HepG2 (cell line): ENCODE results near the gene TMEM266. TPM values are rescaled to one million over a fixed set of nuclear protein-coding genes. Genes with fewer than 3 reads are reported as not detected.

Source experiments
- ATAC-seq: fragments of 200-7000 bp; cut with Tn5 transposase; 3 replicates; pipeline ENCODE4 v1.9.1; 2020; ENCODE audit warnings: mild to moderate bottlenecking, moderate library complexity
- BruUV-seq: library from RNA; stranded (reverse); fragments of 400-500 nt; replicated peaks from 2 replicates; lab custom pipeline; 2021; lab: Mats Ljungman, UMichigan
- CTCF ChIA-PET: fragments of 300-600 bp; formaldehyde crosslinking; extraction: SDS; loops from one replicate; lab custom pipeline; 2021; ENCODE audit warnings: low total read pairs, inconsistent platforms, low intra/inter-chr PET ratio; lab: Yijun Ruan, JAX
- POLR2A ChIA-PET: fragments of 350-600 bp; sonication (Branson Sonifier 250); formaldehyde crosslinking; loops from one replicate; lab custom pipeline; 2020; ENCODE audit warnings: antibody characterized with exemption, inconsistent platforms; lab: Yijun Ruan, JAX
- DNase-seq: peaks from one replicate; pipeline ENCODE4 v3.0.0-alpha.2; 2015; ENCODE audit warnings: low spot score
- FAIRE-seq: peaks from 3 replicates; lab custom pipeline; 2011; peaks lifted over from hg19 to GRCh38; lab: Jason Lieb, UNC
- H2AFZ ChIP-seq: one replicate; pipeline ENCODE4 v1.6.1; 2011; ENCODE audit warnings: low read length, inconsistent platforms
- H3K27ac ChIP-seq: fragments of 300-600 bp; 3 replicates; pipeline ENCODE4 v1.8.0; 2011; ENCODE audit warnings: mixed run types, mild to moderate bottlenecking, mixed read lengths, low read length, inconsistent platforms; ENCODE audit not compliant: insufficient read depth; ENCODE audit errors: extremely low read length
- H3K27me3 ChIP-seq, 2 experiments: fragments of 200-600 bp in 1 of 2; 2 replicates in 1 of 2; 3 replicates in 1 of 2; pipeline versions ENCODE4 v1.6.0 to v1.8.0; 2011; ENCODE audit warnings: low read length in 2 of 2, mild to moderate bottlenecking in 2 of 2, moderate library complexity in 2 of 2, inconsistent platforms in 1 of 2; ENCODE audit not compliant: insufficient read depth in 2 of 2, control insufficient read depth in 1 of 2
- H3K36me3 ChIP-seq, 2 experiments: fragments of 200-600 bp in 1 of 2; replicated peaks in 1 of 2; 2 replicates in 1 of 2; 3 replicates in 1 of 2; pipeline versions ENCODE4 v1.5.1 to v1.8.0; 2011; ENCODE audit warnings: low read length in 2 of 2, inconsistent platforms in 1 of 2; ENCODE audit not compliant: insufficient read depth in 2 of 2, control insufficient read depth in 1 of 2
- H3K4me1 ChIP-seq: 2 replicates; pipeline ENCODE4 v1.5.1; 2012; ENCODE audit warnings: low read length, inconsistent platforms; ENCODE audit not compliant: insufficient read depth
- H3K4me2 ChIP-seq: 2 replicates; pipeline ENCODE4 v1.6.0; 2011; ENCODE audit warnings: low read depth, low read length, inconsistent platforms
- H3K4me3 ChIP-seq, 3 experiments: fragments of 200-600 bp in 1 of 3; sonication (generic), shearing (Covaris generic) in 1 of 3; replicated peaks in 1 of 3; 2 replicates each; pipeline ENCODE4 v1.5.1; 2011 to 2016; ENCODE audit warnings: low read length in 3 of 3, inconsistent platforms in 2 of 3, low read depth in 2 of 3, mild to moderate bottlenecking in 2 of 3, control low read depth in 1 of 3, mixed read lengths in 1 of 3; ENCODE audit not compliant: insufficient read depth in 1 of 3
- H3K79me2 ChIP-seq: one replicate; pipeline ENCODE4 v1.6.1; 2011; ENCODE audit warnings: low read length, inconsistent platforms; ENCODE audit not compliant: insufficient read depth
- H3K9ac ChIP-seq: 2 replicates; pipeline ENCODE4 v1.6.0; 2011; ENCODE audit warnings: mild to moderate bottlenecking, low read depth, low read length, inconsistent platforms; ENCODE audit not compliant: insufficient read depth
- H3K9me3 ChIP-seq: 2 replicates; pipeline ENCODE4 v1.5.1; 2012; ENCODE audit warnings: mild to moderate bottlenecking, low read length
- H4K20me1 ChIP-seq: 2 replicates; pipeline ENCODE4 v1.6.0; 2011; ENCODE audit warnings: inconsistent platforms, mild to moderate bottlenecking, low read length, moderate library complexity; ENCODE audit not compliant: insufficient read depth
- ARNT2 ChIP-seq: sonication (generic); formaldehyde crosslinking; IDR thresholded peaks from 2 replicates; pipeline ENCODE4 v1.8.0; 2022; ENCODE audit warnings: mild to moderate bottlenecking, low read depth, missing genetic modification reagents, moderate library complexity
- ASH2L ChIP-seq: fragments of 300-600, 200-600 bp; sonication (generic); IDR thresholded peaks from 2 replicates; pipeline ENCODE4 v1.7.0; 2017; ENCODE audit warnings: low read depth, mild to moderate bottlenecking, moderate library complexity, mixed read lengths, low read length; ENCODE audit not compliant: insufficient read length
- ATF7-NPFF ChIP-seq: sonication (generic); formaldehyde crosslinking; IDR thresholded peaks from 2 replicates; pipeline ENCODE4 v1.8.1; 2023; ENCODE audit warnings: mild to moderate bottlenecking, low read depth, missing genetic modification reagents, moderate library complexity
- CBX2 ChIP-seq, 2 experiments: fragments of 200-600 bp in 1 of 2; sonication (generic); formaldehyde crosslinking in 1 of 2; IDR thresholded peaks; 2 replicates each; pipeline versions ENCODE4 v1.7.0 to v1.8.1; 2018 to 2022; ENCODE audit warnings: low read depth in 2 of 2, low read length in 1 of 2, mild to moderate bottlenecking in 1 of 2, missing genetic modification reagents in 1 of 2
- DNMT1 ChIP-seq: sonication (generic); formaldehyde crosslinking; IDR thresholded peaks from 2 replicates; pipeline ENCODE4 v1.5.1; 2020; ENCODE audit warnings: mild to moderate bottlenecking, missing genetic modification reagents
- HNRNPLL ChIP-seq: fragments of 200-400 bp; formaldehyde crosslinking; IDR thresholded peaks from 2 replicates; pipeline ENCODE4 v1.6.1; 2017; ENCODE audit warnings: mild to moderate bottlenecking, low read depth, low read length; ENCODE audit not compliant: poor library complexity, severe bottlenecking
- IRX3 ChIP-seq: sonication (generic); formaldehyde crosslinking; IDR thresholded peaks from 2 replicates; pipeline ENCODE4 v1.8.1; 2023; ENCODE audit warnings: mild to moderate bottlenecking, low read depth, missing genetic modification reagents, borderline replicate concordance
- RBM39 ChIP-seq: fragments of 200-400 bp; formaldehyde crosslinking; IDR thresholded peaks from one replicate; pipeline ENCODE4 v1.6.1; 2018; ENCODE audit warnings: antibody characterized with exemption, mild to moderate bottlenecking, low read depth, low read length; ENCODE audit not compliant: poor library complexity, severe bottlenecking
- SRSF9 ChIP-seq: fragments of 200-400 bp; formaldehyde crosslinking; IDR thresholded peaks from 2 replicates; pipeline ENCODE4 v1.6.1; 2018; ENCODE audit warnings: borderline replicate concordance, mild to moderate bottlenecking, low read depth, low read length; ENCODE audit not compliant: insufficient read depth, poor library complexity, severe bottlenecking
- TEAD2 ChIP-seq: sonication (generic); formaldehyde crosslinking; IDR thresholded peaks from 2 replicates; pipeline ENCODE4 v1.9.0; 2021; ENCODE audit warnings: missing genetic modification reagents
- ZNF136 ChIP-seq: sonication (generic); formaldehyde crosslinking; IDR thresholded peaks from 2 replicates; pipeline ENCODE4 v1.8.1; 2022; ENCODE audit warnings: low read depth, mild to moderate bottlenecking, moderate library complexity, missing genetic modification reagents
- ZNF878 ChIP-seq: sonication (generic); formaldehyde crosslinking; IDR thresholded peaks from 2 replicates; pipeline ENCODE4 v1.8.1; 2023; ENCODE audit warnings: mild to moderate bottlenecking, missing genetic modification reagents, moderate library complexity
- ZNF883 ChIP-seq: sonication (generic); formaldehyde crosslinking; IDR thresholded peaks from 2 replicates; pipeline ENCODE4 v1.5.1; 2020; ENCODE audit warnings: mild to moderate bottlenecking, missing genetic modification reagents; ENCODE audit errors: not compliant biosample characterization
- WGBS: methylation state at CpG from one replicate; pipeline ENCODE4 v1.1.6; 2017; ENCODE audit warnings: low lambda C conversion rate; 5-methylcytosine and 5-hydroxymethylcytosine counted together
- in situ Hi-C: cut with HindIII; loops from 2 replicates; pipeline ENCODE4 v1.10.0; 2017; ENCODE audit warnings: low pct_unique_long_range_greater_than_20kb; ENCODE audit not compliant: extremely low pct_ligation_motif_present
- intact Hi-C: fragments of 100-400 bp; cut with micrococcal nuclease; formaldehyde crosslinking; loops from one replicate; pipeline ENCODE4 v1.10.0; 2022; ENCODE audit not compliant: unreplicated experiment
- polyA plus RNA-seq, 8 experiments: library from polyadenylated mRNA; depleted of rRNA in 3 of 8; stranded (reverse) in 7 of 8; unstranded in 1 of 8; fragments of >200 nt; fragmentation: Illumina TruSeq in 4 of 8; extraction: Trizol in 4 of 8; gene quantifications; 2 replicates each; pipeline versions ENCODE4 v1.2.1 to v1.2.3, GENCODE V29; 2011 to 2016; ENCODE audit warnings: low read depth in 4 of 8, missing spikeins in 1 of 8, mixed read lengths in 1 of 8; ENCODE audit not compliant: insufficient read depth in 1 of 8
- total RNA-seq, 5 experiments: library from RNA; depleted of rRNA; stranded (reverse); fragments of >200 nt; fragmentation: Illumina TruSeq; extraction: Trizol; gene quantifications; 2 replicates each; pipeline ENCODE4 v1.2.3, GENCODE V29; 2016; ENCODE audit warnings: low read depth in 1 of 5
- TF ChIP-seq, protein P1 (sequence below): sonication (generic); formaldehyde crosslinking; conservative IDR thresholded peaks from 2 replicates; pipeline ENCODE4 v1.8.0; 2022; ENCODE audit warnings: missing genetic modification reagents
- TF ChIP-seq, protein P2 (sequence below): sonication (generic); formaldehyde crosslinking; IDR thresholded peaks from 2 replicates; pipeline ENCODE4 v1.9.0; 2021; ENCODE audit warnings: missing genetic modification reagents, mild to moderate bottlenecking, borderline replicate concordance
- TF ChIP-seq, protein P3 (sequence below): sonication (generic); formaldehyde crosslinking; IDR thresholded peaks from 2 replicates; pipeline ENCODE4 v1.4.0; 2020; ENCODE audit warnings: missing genetic modification reagents, mild to moderate bottlenecking, borderline replicate concordance
- TF ChIP-seq, protein P4 (sequence below): sonication (generic); formaldehyde crosslinking; IDR thresholded peaks from 2 replicates; pipeline ENCODE4 v1.8.1; 2022; ENCODE audit warnings: mild to moderate bottlenecking, missing genetic modification reagents

TMEM266 gene
- total and polyA plus RNA-seq, 2 of the 13 experiments (the other 11 are each of a cell fraction or from before 2014, with no cell fraction given), result 0.04 TPM; not detected in 1

DNA sequence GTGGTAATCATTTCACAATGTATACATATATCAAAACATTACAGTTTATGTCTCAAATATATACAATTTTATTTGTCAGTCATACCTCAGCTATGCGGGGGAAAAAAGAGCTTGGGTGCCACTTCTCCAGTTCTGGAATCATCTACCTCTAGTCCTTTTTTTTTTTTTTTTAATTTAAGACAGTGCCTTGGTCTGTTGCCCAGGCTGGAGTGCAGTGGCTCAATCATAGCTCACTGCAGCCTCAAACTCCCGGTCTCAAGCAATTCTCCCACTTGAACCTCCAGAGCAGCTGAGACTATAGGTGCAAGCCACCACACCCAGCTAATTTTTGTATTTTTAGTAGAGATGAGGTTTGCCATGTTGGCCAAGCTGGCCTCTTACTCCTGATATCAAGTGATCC is 67.4 kb downstream of the TMEM266 start (continued):
- TF ChIP-seq RBM39 (no peak), SRSF9 (no peak), ATF7-NPFF (CRISPR knock-in tag) (no peak)

DNA sequence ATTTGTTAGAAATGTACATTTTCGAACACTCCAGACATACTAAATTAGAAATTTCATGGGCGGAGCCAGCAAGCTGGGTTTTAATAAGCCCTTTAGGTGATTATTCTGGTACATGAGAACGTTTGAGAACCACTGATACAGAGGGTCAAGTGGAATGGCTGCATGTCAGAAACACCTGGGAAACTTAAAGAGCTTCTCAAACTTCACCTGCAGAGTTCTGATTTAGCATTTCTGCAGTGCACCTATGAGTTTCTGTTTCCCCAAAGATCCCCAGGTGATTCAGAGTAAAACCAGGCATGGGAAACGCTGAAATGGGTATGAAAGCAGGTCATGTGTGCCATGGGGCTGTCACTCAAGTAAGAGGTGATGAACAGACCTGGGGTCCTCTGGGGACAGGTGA is 68.1 kb downstream of the TMEM266 start:
- no peaks in the 10 kb centered on the region for H4K20me1 ChIP-seq
- FAIRE-seq (no peak), ATAC-seq (no peak), DNase-seq (no peak)
- H3K27ac ChIP-seq, result no peak overlapping the region
- in situ Hi-C loops, result no loop called here
- no peak overlapping the region for H2AFZ ChIP-seq
- H3K9me3 ChIP-seq, result no peaks in the 10 kb centered on the region
- no peaks in the 10 kb centered on the region for H3K4me1 ChIP-seq
- ChIA-PET POLR2A (no interaction called here), CTCF (no interaction called here)
- H3K4me2 ChIP-seq, result no peak overlapping the region
- BruUV-seq, result no TSS peak
- H3K9ac ChIP-seq, result no peak overlapping the region
- no peaks in the 10 kb centered on the region for H3K79me2 ChIP-seq
- intact Hi-C loops, result no loop called here
- 10% methylated on average over 4 of the region's 4 CpGs for WGBS
- no peak overlapping the region for H3K4me3 ChIP-seq
- no peaks in the 10 kb centered on the region for H3K36me3 ChIP-seq
- H3K27me3 ChIP-seq, result peaks cover 0 to 2% of the 10 kb centered on the region in 2 experiments; a peak in 1 of 5 replicates
- TF ChIP-seq, protein P1, sequence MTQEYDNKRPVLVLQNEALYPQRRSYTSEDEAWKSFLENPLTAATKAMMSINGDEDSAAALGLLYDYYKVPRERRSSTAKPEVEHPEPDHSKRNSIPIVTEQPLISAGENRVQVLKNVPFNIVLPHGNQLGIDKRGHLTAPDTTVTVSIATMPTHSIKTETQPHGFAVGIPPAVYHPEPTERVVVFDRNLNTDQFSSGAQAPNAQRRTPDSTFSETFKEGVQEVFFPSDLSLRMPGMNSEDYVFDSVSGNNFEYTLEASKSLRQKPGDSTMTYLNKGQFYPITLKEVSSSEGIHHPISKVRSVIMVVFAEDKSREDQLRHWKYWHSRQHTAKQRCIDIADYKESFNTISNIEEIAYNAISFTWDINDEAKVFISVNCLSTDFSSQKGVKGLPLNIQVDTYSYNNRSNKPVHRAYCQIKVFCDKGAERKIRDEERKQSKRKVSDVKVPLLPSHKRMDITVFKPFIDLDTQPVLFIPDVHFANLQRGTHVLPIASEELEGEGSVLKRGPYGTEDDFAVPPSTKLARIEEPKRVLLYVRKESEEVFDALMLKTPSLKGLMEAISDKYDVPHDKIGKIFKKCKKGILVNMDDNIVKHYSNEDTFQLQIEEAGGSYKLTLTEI (CRISPR knock-in tag), result no peak
- TF ChIP-seq, protein P2, sequence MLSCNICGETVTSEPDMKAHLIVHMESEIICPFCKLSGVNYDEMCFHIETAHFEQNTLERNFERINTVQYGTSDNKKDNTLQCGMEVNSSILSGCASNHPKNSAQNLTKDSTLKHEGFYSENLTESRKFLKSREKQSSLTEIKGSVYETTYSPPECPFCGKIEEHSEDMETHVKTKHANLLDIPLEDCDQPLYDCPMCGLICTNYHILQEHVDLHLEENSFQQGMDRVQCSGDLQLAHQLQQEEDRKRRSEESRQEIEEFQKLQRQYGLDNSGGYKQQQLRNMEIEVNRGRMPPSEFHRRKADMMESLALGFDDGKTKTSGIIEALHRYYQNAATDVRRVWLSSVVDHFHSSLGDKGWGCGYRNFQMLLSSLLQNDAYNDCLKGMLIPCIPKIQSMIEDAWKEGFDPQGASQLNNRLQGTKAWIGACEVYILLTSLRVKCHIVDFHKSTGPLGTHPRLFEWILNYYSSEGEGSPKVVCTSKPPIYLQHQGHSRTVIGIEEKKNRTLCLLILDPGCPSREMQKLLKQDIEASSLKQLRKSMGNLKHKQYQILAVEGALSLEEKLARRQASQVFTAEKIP (CRISPR knock-in tag), result no peak
- no peak for TF ChIP-seq HNRNPLL
- no peak for TF ChIP-seq TEAD2
- no peak for TF ChIP-seq ARNT2 (CRISPR knock-in tag)
- TF ChIP-seq, protein P3, sequence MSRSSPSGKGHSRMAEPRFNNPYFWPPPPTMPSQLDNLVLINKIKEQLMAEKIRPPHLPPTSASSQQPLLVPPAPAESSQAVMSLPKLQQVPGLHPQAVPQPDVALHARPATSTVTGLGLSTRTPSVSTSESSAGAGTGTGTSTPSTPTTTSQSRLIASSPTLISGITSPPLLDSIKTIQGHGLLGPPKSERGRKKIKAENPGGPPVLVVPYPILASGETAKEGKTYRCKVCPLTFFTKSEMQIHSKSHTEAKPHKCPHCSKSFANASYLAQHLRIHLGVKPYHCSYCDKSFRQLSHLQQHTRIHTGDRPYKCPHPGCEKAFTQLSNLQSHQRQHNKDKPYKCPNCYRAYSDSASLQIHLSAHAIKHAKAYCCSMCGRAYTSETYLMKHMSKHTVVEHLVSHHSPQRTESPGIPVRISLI (CRISPR knock-in tag), result no peak
- no peak for TF ChIP-seq ZNF883 (CRISPR knock-in tag)
- no peak for TF ChIP-seq DNMT1
- TF ChIP-seq ZNF136 (CRISPR knock-in tag), result no peak
- no peak for TF ChIP-seq IRX3 (CRISPR knock-in tag)
- TF ChIP-seq, protein P4, sequence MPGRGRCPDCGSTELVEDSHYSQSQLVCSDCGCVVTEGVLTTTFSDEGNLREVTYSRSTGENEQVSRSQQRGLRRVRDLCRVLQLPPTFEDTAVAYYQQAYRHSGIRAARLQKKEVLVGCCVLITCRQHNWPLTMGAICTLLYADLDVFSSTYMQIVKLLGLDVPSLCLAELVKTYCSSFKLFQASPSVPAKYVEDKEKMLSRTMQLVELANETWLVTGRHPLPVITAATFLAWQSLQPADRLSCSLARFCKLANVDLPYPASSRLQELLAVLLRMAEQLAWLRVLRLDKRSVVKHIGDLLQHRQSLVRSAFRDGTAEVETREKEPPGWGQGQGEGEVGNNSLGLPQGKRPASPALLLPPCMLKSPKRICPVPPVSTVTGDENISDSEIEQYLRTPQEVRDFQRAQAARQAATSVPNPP (CRISPR knock-in tag), result no peak
- TF ChIP-seq CBX2 (IDR thresholded peaks at IDR 0.05; ENCODE audit: low read depth, low read length), result no peak
- no peak for TF ChIP-seq CBX2 (CRISPR knock-in tag; IDR thresholded peaks at IDR 0.05; ENCODE audit: low read depth)
- TF ChIP-seq ZNF878 (CRISPR knock-in tag), result no peak
- no peak for TF ChIP-seq ASH2L
